IMR-90 (cell line): Measurements from ENCODE around the gene MRM2. TPM values are rescaled to one million over a fixed set of nuclear protein-coding genes. Genes with fewer than 3 reads are reported as not detected.
A peak's percentile ranks its signal among the peaks of the same experiment; 100 is the strongest.

Experiments used
- ATAC-seq: fragments of 200-7000 bp; cut with Tn5 transposase; 2 replicates; pipeline ENCODE4 v1.9.1; 2020; ENCODE audit warnings: low read depth, mild to moderate bottlenecking, moderate library complexity
- BruUV-seq: library from RNA; stranded (reverse); fragments of 400-500 nt; replicated peaks from 2 replicates; lab custom pipeline; 2021; lab: Mats Ljungman, UMichigan
- CTCF ChIA-PET: fragments of 300-600 bp; formaldehyde crosslinking; extraction: SDS; loops from one replicate; lab custom pipeline; 2021; ENCODE audit warnings: antibody characterized with exemption; lab: Yijun Ruan, JAX
- POLR2A ChIA-PET: fragments of 300-600 bp; sonication (Branson Sonifier 250); formaldehyde crosslinking; loops from one replicate; lab custom pipeline; 2022; ENCODE audit warnings: antibody characterized with exemption; ENCODE audit not compliant: unreplicated experiment; lab: Charles Lee
- DNase-seq: peaks from one replicate; pipeline ENCODE4 v3.0.0; 2013
- H2AFZ ChIP-seq: replicated peaks from 2 replicates; pipeline ENCODE3; 2013; ENCODE audit warnings: low read length, mild to moderate bottlenecking; ENCODE audit not compliant: poor library complexity
- H2AK5ac ChIP-seq: 2 replicates; pipeline ENCODE4 v1.6.1; 2013; ENCODE audit warnings: low read depth, low read length, inconsistent platforms
- H2AK9ac ChIP-seq: replicated peaks from 2 replicates; pipeline ENCODE3; 2013; ENCODE audit warnings: mild to moderate bottlenecking, low read depth, low read length, moderate library complexity; ENCODE audit not compliant: poor library complexity
- H2BK120ac ChIP-seq: 2 replicates; pipeline ENCODE4 v1.6.1; 2013; ENCODE audit warnings: low read depth, low read length, inconsistent platforms
- H2BK15ac ChIP-seq: 3 replicates; pipeline ENCODE4 v1.6.1; 2013; ENCODE audit warnings: low read depth, low read length, inconsistent platforms
- H2BK20ac ChIP-seq: 2 replicates; pipeline ENCODE4 v1.6.1; 2013; ENCODE audit warnings: low read depth, mild to moderate bottlenecking, inconsistent platforms, low read length, moderate library complexity
- H2BK5ac ChIP-seq: 2 replicates; pipeline ENCODE4 v1.6.1; 2013; ENCODE audit warnings: mild to moderate bottlenecking, low read depth, low read length, inconsistent platforms; ENCODE audit not compliant: poor library complexity, severe bottlenecking
- H3K14ac ChIP-seq: replicated peaks from 2 replicates; pipeline ENCODE4 v1.6.1; 2013; ENCODE audit warnings: low read depth, low read length, inconsistent platforms
- H3K18ac ChIP-seq: 2 replicates; pipeline ENCODE4 v1.6.1; 2013; ENCODE audit warnings: low read depth, low read length, control low read depth
- H3K23ac ChIP-seq: 2 replicates; pipeline ENCODE4 v1.6.1; 2013; ENCODE audit warnings: low read depth, low read length, inconsistent platforms
- H3K27ac ChIP-seq: 2 replicates; pipeline ENCODE4 v1.5.1; 2013; ENCODE audit warnings: mild to moderate bottlenecking, control low read depth, low read length; ENCODE audit not compliant: insufficient read depth
- H3K27me3 ChIP-seq: 2 replicates; pipeline ENCODE4 v1.6.1; 2013; ENCODE audit warnings: low read length; ENCODE audit not compliant: control insufficient read depth, insufficient read depth
- H3K36me3 ChIP-seq: 2 replicates; pipeline ENCODE4 v1.6.1; 2013; ENCODE audit warnings: low read length, mixed read lengths; ENCODE audit not compliant: control insufficient read depth, insufficient read depth
- H3K4ac ChIP-seq: 2 replicates; pipeline ENCODE4 v1.6.1; 2013; ENCODE audit warnings: low read depth, low read length, inconsistent platforms
- H3K4me1 ChIP-seq: 2 replicates; pipeline ENCODE4 v1.6.1; 2013; ENCODE audit warnings: low read length, mixed read lengths; ENCODE audit not compliant: control insufficient read depth, insufficient read depth
- H3K4me2 ChIP-seq: 2 replicates; pipeline ENCODE4 v1.6.1; 2013; ENCODE audit warnings: low read depth, mild to moderate bottlenecking, control low read depth, low read length, moderate library complexity
- H3K4me3 ChIP-seq: 2 replicates; pipeline ENCODE4 v1.5.1; 2013; ENCODE audit warnings: low read depth, mild to moderate bottlenecking, control low read depth, low read length, moderate library complexity; ENCODE audit not compliant: insufficient read depth
- H3K56ac ChIP-seq: 2 replicates; pipeline ENCODE4 v1.6.1; 2013; ENCODE audit warnings: low read length, inconsistent platforms; ENCODE audit not compliant: insufficient read depth; ENCODE audit errors: extremely low read depth
- H3K79me1 ChIP-seq, 2 experiments: 2 replicates each; pipeline ENCODE4 v1.6.1; 2013; ENCODE audit warnings: low read length in 2 of 2, inconsistent platforms in 1 of 2, low read depth in 1 of 2
- H3K9ac ChIP-seq: 2 replicates; pipeline ENCODE4 v1.6.1; 2013; ENCODE audit warnings: low read depth, low read length, control low read depth
- H3K9me1 ChIP-seq: 2 replicates; pipeline ENCODE4 v1.6.1; 2013; ENCODE audit warnings: low read length, inconsistent platforms; ENCODE audit not compliant: insufficient read depth
- H3K9me3 ChIP-seq: 2 replicates; pipeline ENCODE4 v1.6.1; 2013; ENCODE audit warnings: low read length; ENCODE audit not compliant: control insufficient read depth, insufficient read depth
- H4K20me1 ChIP-seq: 2 replicates; pipeline ENCODE4 v1.6.1; 2013; ENCODE audit warnings: low read length, inconsistent platforms; ENCODE audit not compliant: insufficient read depth
- H4K5ac ChIP-seq: 2 replicates; pipeline ENCODE4 v1.6.1; 2013; ENCODE audit warnings: mild to moderate bottlenecking, low read depth, low read length, control low read depth
- H4K8ac ChIP-seq, 2 experiments: 2 replicates each; pipeline ENCODE4 v1.6.1; 2013; ENCODE audit warnings: low read depth in 2 of 2, low read length in 2 of 2, control low read depth in 1 of 2, inconsistent platforms in 1 of 2
- H4K91ac ChIP-seq: 2 replicates; pipeline ENCODE4 v1.6.1; 2013; ENCODE audit warnings: low read depth, low read length, inconsistent platforms; ENCODE audit not compliant: insufficient read depth
- BHLHE40 ChIP-seq: fragments of 150-350 bp; IDR thresholded peaks from 2 replicates; pipeline ENCODE4 v1.6.1; 2016; ENCODE audit warnings: mild to moderate bottlenecking, low read depth, low read length
- CEBPB ChIP-seq: IDR thresholded peaks from 2 replicates; pipeline ENCODE4 v1.6.1; 2012; ENCODE audit warnings: low read depth, low read length, improper control_type of control experiment
- POLR2A ChIP-seq: IDR thresholded peaks from 2 replicates; pipeline ENCODE4 v1.6.1; 2012; ENCODE audit warnings: mild to moderate bottlenecking, low read depth, low read length
- WGBS, 2 experiments: methylation state at CpG; one replicate each; pipeline versions ENCODE4 v1.1.5 to v1.1.7; 2013; ENCODE audit warnings: missing lambda C conversion rate in 2 of 2; ENCODE audit not compliant: insufficient read length in 1 of 2; ENCODE audit errors: extremely low coverage in 2 of 2; 5-methylcytosine and 5-hydroxymethylcytosine counted together
- dilution Hi-C: fragments of 300-500 bp; cut with HindIII; formaldehyde crosslinking; loops from one replicate; pipeline ENCODE4 v1.14.3; 2018; ENCODE audit warnings: low sequenced_read_pairs; ENCODE audit not compliant: unreplicated experiment
- in situ Hi-C: fragments of 300-500 bp; cut with MboI; formaldehyde crosslinking; loops from 3 replicates; pipeline ENCODE4 v1.14.3; 2019; ENCODE audit warnings: low sequenced_read_pairs, inconsistent platforms, mixed read lengths
- intact Hi-C: fragments of 100-400 bp; cut with micrococcal nuclease; formaldehyde crosslinking; loops from 2 replicates; pipeline ENCODE4 v1.10.0; 2022
- polyA plus RNA-seq, 3 experiments: library from polyadenylated mRNA; depleted of rRNA; stranded (reverse); fragments of >200 nt; gene quantifications; 2 replicates each; pipeline ENCODE4 v1.2.3, GENCODE V29; 2012; ENCODE audit warnings: low replicate concordance in 1 of 3
- total RNA-seq: library from RNA; depleted of rRNA; stranded (reverse); fragments of >200 nt; gene quantifications from 2 replicates; pipeline ENCODE4 v1.2.3, GENCODE V29; 2012
- TF ChIP-seq, protein P1 (sequence below): fragments of 150-350 bp; IDR thresholded peaks from 2 replicates; pipeline ENCODE4 v1.6.1; 2016; ENCODE audit warnings: low read depth, mild to moderate bottlenecking, low read length, moderate library complexity, borderline replicate concordance

MRM2 gene
- total and polyA plus RNA-seq, 2 of the 4 experiments (the other 2 are of a cell fraction), result 19.1 to 23.8 TPM

DNA sequence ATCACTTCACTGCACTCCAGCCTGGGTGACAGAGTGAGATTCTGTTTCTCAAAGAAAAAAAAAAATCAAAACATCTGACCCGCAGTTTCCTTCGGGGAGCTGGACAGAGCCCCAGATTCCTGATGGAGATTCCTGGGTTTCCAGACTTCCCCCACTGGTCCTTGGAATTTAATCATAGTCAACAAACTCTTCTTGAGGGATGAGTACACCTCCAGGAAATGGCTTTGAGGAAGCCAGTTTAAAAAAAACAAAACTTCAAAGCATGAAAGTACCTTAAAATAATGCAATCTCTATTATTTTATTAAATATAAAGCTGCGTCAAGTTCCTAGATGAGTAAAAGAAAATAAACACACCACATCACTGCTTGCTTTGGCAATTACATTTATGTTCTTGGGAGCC lies 8.1 kb downstream of the MRM2 start:
- Histone ChIP-seq H2BK5ac (no peak overlapping the region), H3K9me3 (no peaks in the 10 kb centered on the region), H3K23ac (no peak overlapping the region), H2BK20ac (no peak overlapping the region), H3K27ac (no peak overlapping the region), H3K9ac (no peak overlapping the region), H4K5ac (no peak overlapping the region), H4K8ac (no peak overlapping the region), H3K4me3 (no peak overlapping the region), H2AK5ac (no peak overlapping the region), H3K4ac (no peak overlapping the region), H3K18ac (no peak overlapping the region), H2BK15ac (no peak overlapping the region), H2AFZ (no peak overlapping the region), H3K4me1 (peaks cover 3% of the 10 kb centered on the region), H3K56ac (no peak overlapping the region), H4K20me1 (no peaks in the 10 kb centered on the region; the same call in 1 of the 2 replicates), H2AK9ac (no peak overlapping the region), H3K79me1 (peaks cover 18 to 49% of the 10 kb centered on the region in 2 experiments), H3K4me2 (no peak overlapping the region), H3K27me3 (no peaks in the 10 kb centered on the region), H4K91ac (no peak overlapping the region), H2BK120ac (no peak overlapping the region), H3K9me1 (peaks cover 5% of the 10 kb centered on the region; the same call in 1 of the 2 replicates), H3K14ac (no peak overlapping the region), H3K36me3 (peaks cover 33% of the 10 kb centered on the region)
- intact Hi-C loops, result no loop called here
- WGBS, 2 experiments, result no CpG with 5 or more reads among the region's 3 CpGs
- dilution Hi-C loops, result no loop called here
- DNase-seq (peak; percentile 39), ATAC-seq (no peak)
- CTCF ChIA-PET, result interaction anchor here (1.1 kb wide), 1 partner anchor 114 kb away, joined by 3 read pairs; no protein-coding TSS in a partner anchor
- BruUV-seq, result no TSS peak
- POLR2A ChIA-PET, result interaction anchor here (0.7 kb wide), 1 partner anchor 60 kb away, joined by 6 read pairs; no protein-coding TSS in a partner anchor
- in situ Hi-C loops, result no loop called here
- TF ChIP-seq POLR2A (no peak), CEBPB (no peak), BHLHE40 (no peak)
- TF ChIP-seq, protein P1, sequence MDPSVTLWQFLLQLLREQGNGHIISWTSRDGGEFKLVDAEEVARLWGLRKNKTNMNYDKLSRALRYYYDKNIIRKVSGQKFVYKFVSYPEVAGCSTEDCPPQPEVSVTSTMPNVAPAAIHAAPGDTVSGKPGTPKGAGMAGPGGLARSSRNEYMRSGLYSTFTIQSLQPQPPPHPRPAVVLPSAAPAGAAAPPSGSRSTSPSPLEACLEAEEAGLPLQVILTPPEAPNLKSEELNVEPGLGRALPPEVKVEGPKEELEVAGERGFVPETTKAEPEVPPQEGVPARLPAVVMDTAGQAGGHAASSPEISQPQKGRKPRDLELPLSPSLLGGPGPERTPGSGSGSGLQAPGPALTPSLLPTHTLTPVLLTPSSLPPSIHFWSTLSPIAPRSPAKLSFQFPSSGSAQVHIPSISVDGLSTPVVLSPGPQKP, result no peak
